Panc1 (cell line): ENCODE data around the gene GMDS.

Experiments used
- POLR2AphosphoS5 ChIP-seq: IDR thresholded peaks from 2 replicates; pipeline ENCODE4 v1.6.1; 2012; ENCODE audit warnings: mild to moderate bottlenecking, low read depth, low read length, moderate library complexity
- REST ChIP-seq, 2 experiments: IDR thresholded peaks; 2 replicates each; pipeline ENCODE4 v1.6.1; 2011 to 2012; ENCODE audit warnings: low read depth in 2 of 2, control low read depth in 1 of 2, low read length in 1 of 2, mild to moderate bottlenecking in 1 of 2, moderate library complexity in 1 of 2; ENCODE audit not compliant: insufficient read depth in 1 of 2
- SIN3A ChIP-seq: IDR thresholded peaks from 2 replicates; pipeline ENCODE4 v1.6.1; 2012; ENCODE audit warnings: low read depth, mild to moderate bottlenecking, low read length, moderate library complexity, borderline replicate concordance; ENCODE audit not compliant: insufficient read depth
- TF ChIP-seq, protein P1 (sequence below): fragments of 450-650 bp; IDR thresholded peaks from 2 replicates; pipeline ENCODE4 v1.5.1; 2017; ENCODE audit warnings: mild to moderate bottlenecking

DNA sequence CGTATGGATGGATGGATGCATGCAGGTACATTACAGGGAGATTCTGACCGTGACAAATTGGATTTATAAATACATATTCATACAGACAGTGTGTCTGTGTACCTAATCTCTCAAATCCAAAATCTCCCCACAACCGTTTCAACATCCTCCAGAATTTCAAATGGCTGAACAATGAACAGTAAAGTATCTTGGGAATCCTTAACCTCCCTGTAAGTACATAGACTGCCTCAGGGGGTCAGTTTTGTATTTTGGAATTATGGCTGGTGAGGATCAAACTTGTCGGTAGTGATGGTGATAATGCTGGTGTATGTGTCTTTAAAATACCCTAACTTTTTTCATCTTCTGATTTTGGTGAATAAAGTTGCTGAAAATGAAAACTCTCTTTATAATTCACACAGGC, 389.5 kb downstream of the GMDS start:
- TF ChIP-seq, protein P1, sequence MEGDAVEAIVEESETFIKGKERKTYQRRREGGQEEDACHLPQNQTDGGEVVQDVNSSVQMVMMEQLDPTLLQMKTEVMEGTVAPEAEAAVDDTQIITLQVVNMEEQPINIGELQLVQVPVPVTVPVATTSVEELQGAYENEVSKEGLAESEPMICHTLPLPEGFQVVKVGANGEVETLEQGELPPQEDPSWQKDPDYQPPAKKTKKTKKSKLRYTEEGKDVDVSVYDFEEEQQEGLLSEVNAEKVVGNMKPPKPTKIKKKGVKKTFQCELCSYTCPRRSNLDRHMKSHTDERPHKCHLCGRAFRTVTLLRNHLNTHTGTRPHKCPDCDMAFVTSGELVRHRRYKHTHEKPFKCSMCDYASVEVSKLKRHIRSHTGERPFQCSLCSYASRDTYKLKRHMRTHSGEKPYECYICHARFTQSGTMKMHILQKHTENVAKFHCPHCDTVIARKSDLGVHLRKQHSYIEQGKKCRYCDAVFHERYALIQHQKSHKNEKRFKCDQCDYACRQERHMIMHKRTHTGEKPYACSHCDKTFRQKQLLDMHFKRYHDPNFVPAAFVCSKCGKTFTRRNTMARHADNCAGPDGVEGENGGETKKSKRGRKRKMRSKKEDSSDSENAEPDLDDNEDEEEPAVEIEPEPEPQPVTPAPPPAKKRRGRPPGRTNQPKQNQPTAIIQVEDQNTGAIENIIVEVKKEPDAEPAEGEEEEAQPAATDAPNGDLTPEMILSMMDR: no peak
- no peak for TF ChIP-seq POLR2AphosphoS5
- no peak for TF ChIP-seq REST (IDR thresholded peaks at IDR 0.05; ENCODE audit: insufficient read depth in 1 of 2, low read depth in 2 of 2, low read length in 1 of 2)
- TF ChIP-seq SIN3A: no peak
